GM12872 (cell line): ENCODE measurements around the gene CCDC89.

ENCODE experiments used
- TF ChIP-seq, protein P1 (sequence below): IDR thresholded peaks from 3 replicates; pipeline ENCODE4 v1.5.1; 2011; ENCODE audit warnings: low read depth, mild to moderate bottlenecking, low read length, moderate library complexity; ENCODE audit not compliant: insufficient read depth

Gene CCDC89

DNA sequence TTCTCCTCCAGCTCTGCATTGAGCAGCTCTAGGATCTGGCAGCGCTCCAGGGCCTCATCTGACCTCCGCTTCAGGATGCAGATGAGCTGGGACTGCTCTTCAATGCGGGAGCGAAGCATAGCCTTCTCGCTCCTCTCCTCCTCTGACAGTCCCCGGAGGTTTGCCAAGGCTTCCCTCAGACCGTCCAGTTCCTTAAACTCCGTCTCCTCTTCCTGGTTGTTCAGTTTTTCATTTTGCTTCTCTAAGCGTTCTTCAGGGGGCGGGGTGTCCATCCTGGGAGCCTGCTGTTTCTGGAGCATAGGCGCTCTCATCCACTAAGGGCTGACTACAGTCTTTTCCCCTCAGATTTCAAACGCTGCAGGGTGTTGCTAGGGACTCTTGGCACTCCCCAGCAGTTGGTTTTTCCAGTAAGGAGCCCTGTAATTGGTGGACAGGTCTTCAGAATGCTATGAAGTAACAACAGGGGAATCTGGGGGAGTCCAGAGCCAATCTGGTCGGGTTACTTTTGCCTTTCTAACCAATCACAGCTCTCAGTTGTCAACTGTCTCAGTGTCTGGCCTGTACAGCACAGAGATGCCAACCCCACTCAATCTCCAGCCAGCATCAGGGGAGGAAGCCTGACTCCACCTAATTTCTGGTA lies at the start of gene CCDC89:
TSS of gene CCDC89 (minus strand) at position 376 of the 640 bp plus-strand sequence. CDS start at position 311, 65 bp downstream.
- TF ChIP-seq, protein P1, sequence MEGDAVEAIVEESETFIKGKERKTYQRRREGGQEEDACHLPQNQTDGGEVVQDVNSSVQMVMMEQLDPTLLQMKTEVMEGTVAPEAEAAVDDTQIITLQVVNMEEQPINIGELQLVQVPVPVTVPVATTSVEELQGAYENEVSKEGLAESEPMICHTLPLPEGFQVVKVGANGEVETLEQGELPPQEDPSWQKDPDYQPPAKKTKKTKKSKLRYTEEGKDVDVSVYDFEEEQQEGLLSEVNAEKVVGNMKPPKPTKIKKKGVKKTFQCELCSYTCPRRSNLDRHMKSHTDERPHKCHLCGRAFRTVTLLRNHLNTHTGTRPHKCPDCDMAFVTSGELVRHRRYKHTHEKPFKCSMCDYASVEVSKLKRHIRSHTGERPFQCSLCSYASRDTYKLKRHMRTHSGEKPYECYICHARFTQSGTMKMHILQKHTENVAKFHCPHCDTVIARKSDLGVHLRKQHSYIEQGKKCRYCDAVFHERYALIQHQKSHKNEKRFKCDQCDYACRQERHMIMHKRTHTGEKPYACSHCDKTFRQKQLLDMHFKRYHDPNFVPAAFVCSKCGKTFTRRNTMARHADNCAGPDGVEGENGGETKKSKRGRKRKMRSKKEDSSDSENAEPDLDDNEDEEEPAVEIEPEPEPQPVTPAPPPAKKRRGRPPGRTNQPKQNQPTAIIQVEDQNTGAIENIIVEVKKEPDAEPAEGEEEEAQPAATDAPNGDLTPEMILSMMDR: no peak

DNA sequence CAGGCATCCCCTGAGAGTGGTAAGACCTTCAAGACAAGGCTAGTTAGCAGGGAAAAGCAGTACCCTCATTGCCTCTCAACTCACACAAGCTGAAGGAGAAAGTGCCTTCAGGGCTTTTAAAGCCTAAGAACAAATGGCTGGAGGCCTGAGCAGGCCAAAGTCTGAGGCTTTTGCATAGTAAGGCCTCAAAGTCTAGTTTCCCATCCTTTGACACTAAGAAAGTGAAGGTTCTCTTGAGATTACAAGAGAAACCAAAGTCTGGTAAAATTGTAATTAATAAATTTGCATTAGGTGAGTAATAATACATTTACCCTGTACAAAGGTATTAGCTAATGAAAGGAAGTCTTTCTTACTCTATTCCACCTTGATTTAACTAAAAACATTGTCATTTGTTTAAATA lies 47.0 kb upstream of the CCDC89 start:
- TF ChIP-seq, protein P1: no peak

DNA sequence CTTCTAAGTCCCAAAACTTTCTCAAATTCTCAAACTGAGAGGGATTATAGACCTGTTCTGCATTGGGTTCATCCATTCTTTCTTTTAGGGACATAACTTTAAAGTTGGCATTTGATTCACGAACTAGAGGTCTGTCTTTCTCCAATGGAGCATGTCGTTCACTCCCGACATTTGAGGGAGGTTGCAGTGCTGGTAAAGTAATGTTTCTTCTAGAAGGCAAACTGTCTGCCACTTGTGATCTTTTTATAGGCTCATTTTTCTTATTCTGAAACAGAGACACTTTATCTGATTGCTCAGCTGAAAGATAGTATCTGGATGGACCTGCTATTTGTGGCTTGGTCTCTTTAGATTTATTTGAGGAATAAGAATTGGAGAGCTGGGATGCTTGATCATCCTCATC lies 40.4 kb upstream of the CCDC89 start:
- TF ChIP-seq, protein P1: no peak

DNA sequence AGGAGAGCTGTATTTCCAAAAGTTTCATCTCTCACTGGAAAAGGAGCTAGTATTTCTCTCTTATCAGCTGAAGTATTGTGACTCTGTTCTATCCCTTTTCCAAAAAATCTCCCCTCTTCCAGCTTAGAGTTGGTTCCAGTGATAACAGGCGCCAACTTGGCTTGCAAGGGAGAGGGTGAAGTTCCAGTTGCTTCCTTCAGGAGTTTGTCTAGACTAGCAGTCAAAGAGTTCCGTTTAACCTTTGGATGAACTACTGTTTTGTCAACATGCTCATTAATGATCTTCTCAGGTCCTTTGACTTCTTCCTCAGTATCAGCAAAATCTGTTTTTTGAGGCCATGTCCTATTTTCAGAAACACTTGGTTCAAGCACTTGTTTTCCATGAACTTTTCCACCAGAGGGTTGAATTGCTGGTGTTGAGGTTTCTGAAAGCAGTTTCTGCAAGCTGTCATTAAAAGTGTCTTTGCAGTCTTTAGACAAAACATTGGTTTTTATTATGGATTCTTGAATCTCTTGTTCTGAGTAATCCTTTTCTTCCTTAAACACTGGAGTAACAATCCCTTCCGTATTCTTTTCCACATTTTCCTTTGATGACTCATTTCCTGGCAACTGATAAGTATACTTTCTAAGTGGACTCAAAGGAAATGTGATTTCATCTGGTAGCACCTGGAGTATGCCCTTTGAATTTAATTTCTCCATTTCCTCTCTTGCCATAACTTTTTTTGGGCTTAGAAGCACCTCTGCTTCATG lies 39.7 kb upstream of the CCDC89 start:
- TF ChIP-seq, protein P1: no peak

GRCh38 chr11:85724748-85725465 lies 38.9 kb upstream of the CCDC89 start:
- TF ChIP-seq, protein P1: no peak

DNA sequence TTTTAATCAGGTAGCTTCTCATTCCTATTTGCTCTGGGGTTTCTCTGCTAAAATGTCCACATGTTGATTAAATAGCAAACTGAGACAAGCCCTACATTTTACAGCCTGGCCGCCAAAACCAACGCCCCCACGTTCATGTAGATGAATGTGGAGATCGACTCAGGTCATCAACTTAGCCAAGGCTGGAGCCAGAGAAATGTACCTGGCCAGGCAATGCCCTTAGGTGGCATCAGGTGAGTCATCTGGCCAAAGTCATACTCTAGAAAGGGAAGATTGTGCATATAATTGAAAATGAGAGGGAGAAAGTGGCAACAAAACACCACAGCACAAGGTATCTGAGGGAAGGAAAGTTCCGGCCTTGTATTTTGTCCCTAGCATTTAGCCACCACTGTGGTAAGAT lies 37.1 kb upstream of the CCDC89 start:
- TF ChIP-seq, protein P1: no peak

DNA sequence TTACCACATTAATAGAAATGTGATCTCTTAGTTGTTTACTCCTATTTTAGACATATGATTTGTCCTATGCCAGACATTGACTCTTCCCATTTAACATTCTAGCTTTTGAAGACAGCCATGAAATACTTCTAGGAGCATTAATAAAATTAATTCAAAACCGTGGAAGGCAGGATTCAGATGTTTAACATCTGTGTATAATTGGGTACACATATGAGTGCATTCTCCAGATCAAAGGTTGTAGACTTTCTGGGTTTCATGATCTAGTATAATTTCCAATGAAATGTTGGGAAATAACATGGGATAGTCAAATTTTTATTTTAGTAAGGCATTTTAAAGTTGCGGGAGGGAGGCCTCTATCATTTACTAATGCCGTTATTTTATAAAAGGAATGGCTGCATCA lies 35.2 kb upstream of the CCDC89 start:
- TF ChIP-seq, protein P1: no peak
